ENCODE measurements around the gene ZBTB21.
"Not testable (repeated sequence)": the region's sequence is repeated elsewhere in the genome, so short reads cannot be mapped to it uniquely, and the experiment has no call there.

The ZBTB21 gene

DNA sequence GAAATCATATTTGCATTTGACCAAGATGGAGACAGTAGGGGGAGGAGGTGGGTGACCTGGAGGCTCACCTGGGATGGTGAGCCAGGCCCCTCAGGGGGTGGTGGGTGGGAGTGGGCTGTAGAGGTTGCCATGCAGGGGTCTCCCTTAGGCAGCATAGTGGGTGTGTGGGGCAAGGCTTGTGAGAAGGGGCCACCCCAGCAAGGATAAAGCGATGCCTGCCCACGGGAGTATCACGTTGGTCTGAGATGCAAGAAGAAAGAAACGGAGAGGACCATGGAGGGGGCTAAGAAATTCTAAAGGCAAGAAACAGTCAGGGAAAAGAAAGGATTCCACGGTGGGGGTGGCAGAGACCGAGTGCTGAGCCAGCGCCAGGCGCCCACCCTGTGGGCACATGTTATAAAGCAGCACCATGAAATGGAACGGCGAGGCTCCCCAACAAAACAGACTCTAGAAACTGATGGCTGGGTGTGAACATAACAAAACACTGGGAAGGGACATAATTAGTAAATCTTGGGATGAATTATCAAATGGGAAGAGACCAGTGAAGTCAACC lies 44.6 kb downstream of the ZBTB21 start:
- no peak for DNase-seq

GRCh38 chr21:41965045-41965444 lies 45.1 kb downstream of the ZBTB21 start:
- DNase-seq: no peak

DNA sequence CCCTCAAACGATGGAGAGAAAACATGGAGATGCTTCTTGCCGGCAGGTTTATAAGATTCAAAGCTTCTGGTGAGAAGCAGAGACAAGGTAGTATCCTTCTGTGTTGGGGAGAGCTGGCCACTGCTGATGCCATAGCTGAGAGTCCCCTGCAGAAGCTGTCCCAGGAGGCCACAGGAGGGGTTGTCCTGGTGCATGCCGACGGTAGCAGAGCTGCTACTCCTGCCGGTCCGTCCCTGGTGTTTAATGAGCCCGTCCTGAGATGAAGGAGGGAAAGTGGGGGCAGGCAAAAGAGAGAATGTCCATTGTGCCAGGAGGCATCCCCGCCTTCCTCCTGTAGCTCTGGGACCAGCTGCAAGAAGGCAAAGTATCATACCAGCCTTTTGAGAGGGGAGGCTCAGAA lies 46.0 kb downstream of the ZBTB21 start:
- no peak for DNase-seq

GRCh38 chr21:41962425-41962966 lies 47.7 kb downstream of the ZBTB21 start:
- DNase-seq: no peak

DNA sequence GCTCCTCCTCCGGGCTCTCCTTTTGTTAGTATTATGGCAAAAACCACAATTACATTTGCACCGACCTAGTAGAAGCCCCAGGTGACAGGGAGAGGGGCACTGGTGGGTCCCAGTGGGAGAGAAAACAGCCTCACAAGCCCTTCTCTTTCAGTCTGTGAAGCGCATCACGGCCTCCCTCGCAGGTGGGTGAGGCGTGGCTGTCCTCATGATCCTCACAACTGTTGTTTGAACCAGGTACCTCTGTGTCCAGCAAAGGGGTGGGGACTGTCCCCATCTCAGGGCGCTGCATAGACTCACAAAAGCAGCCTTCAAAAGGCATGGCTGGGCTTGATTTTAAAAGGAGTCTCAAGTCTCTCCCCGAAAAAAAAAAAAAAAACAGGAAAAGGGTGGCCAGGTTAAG lies 48.4 kb downstream of the ZBTB21 start:
- DNase-seq: no peak

DNA sequence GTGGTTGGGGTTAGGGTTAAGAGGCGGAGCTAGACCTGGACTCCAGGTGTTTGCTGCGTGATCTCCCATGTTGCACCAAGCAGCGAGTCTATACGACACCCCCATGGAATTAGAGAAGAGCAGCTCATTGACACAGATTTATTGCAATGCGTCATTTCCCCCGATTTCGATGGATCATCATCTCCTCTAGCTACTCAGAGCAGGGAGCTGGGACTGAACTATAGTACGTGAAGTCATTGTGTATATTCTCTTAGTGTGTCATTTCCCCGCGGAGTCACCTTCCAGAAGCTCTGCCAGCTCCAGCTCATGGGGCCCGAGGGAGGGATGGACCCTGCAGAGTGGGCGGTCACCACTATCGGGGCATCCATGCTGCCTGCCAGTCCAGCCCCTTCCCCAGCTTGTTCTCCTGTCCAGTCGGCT lies 48.9 kb downstream of the ZBTB21 start:
- no peak for DNase-seq

DNA sequence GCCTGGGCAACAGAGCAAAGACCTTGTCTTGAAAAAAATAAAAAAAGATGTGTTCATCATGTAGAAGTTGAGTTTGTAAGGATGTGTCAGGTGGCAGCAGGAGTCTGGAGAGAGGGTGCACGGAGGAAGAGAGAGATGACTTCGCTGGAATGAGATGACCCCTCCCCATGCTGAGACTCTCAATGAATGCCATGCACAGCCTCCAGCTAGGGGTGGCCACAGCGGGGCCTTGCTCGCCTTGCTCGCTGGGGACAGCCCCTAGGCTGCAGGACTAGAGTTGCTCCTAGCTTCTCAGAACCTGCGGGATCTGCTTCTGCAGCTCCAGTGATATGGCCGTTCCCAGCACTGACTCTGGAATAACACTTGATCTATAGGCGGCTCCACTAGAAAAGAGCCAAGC lies 49.8 kb downstream of the ZBTB21 start:
- no peak for DNase-seq

- DNase-seq: not testable (repeated sequence)
These were observed 50.5 kb downstream of the ZBTB21 start for GRCh38 chr21:41959697-41960096.

DNA sequence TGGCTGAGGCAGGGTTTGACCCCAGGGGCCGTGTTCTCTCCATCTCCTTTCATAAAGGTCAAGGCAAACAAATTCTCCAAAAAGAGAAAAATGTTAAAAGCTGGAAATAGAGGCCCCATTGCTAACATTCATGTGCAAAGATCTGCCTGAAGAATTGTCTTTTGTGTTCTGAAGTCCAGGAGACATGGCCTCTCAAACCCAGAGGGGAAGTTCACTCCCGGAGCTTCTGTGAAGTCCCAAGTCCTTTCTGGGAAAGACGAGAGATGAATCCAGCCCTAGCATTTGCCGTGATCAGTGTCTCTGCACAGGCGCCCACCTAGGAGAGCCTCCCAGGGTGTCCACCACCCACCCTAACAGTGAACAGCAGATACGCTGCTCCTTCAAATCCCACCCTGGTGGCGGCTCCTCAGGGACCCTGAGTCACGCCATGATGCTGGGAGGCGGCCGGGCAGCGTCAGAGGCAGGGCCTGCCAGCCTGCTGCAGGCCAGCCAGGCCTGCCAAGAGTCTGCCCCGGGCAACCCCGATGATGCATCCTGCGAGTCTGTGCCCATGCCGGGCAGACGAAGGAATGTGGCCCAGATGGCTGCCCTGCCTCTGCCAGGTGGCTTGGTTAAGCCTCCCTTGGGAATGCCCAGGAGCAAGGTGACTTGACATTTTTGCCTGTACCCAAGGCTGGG lies 51.1 kb downstream of the ZBTB21 start:
- DNase-seq: no peak

GRCh38 chr21:41957991-41958766 lies 52.0 kb downstream of the ZBTB21 start:
- peak; percentile 66 for DNase-seq

DNA sequence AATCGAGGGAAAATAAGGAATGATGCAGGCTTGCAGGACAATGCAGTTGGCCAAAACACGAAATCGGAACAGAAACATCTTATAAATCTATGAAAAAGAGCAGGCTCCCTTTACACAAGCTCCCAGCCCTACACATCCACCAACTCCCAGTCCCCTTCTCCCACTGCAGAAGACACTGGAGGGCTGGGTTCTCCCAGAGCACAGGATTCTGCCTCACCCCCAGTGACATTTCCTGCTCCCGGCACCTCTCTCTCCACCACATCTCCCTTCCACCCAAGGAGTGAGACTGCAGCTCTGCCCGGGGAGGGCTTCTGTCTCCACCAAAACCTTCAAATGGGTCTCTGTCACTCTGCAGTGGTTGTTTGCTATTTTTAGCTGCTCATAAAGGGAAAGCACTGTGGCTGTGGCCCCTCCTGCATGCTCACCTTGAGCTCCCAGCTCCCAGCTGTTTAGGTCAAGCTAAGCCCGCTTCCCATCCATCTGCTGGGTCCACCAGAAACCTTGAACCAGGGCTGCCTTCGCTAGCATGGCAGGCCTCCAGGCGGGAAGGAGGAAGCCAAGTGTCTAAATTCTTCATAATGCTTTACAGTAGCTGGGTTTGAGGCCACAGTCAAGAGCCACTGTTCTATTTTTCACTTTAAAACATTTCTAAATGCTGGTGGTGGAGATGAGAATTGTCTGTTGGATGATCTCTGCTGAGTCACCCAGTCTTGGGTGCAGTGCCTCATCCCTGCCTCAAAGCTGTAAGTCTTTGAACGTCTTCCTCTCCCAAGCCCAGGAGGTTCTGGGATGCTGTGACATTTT lies 53.0 kb downstream of the ZBTB21 start:
- no peak for DNase-seq

DNA sequence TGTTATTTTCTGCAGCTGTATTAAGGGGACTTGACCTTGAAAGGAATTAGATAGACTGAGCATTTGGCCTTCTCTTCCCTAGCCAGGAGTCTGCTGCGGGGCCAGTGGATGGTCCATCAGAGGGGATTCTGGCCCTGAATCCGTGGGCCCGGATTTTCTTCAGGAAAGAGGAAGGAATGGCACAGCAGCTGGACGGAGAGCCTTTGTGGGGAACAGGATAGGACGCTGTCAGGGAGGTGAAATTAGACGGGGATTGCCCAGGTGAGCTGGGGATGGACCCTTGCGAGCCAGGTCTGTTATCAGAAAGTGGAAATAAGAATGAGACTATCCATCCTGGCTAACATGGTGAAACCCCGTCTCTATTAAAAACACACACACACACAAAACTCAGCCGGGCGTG lies 54.6 kb downstream of the ZBTB21 start:
- DNase-seq: no peak

- no peak for DNase-seq
These were observed 55.3 kb downstream of the ZBTB21 start for GRCh38 chr21:41954654-41955499.

DNA sequence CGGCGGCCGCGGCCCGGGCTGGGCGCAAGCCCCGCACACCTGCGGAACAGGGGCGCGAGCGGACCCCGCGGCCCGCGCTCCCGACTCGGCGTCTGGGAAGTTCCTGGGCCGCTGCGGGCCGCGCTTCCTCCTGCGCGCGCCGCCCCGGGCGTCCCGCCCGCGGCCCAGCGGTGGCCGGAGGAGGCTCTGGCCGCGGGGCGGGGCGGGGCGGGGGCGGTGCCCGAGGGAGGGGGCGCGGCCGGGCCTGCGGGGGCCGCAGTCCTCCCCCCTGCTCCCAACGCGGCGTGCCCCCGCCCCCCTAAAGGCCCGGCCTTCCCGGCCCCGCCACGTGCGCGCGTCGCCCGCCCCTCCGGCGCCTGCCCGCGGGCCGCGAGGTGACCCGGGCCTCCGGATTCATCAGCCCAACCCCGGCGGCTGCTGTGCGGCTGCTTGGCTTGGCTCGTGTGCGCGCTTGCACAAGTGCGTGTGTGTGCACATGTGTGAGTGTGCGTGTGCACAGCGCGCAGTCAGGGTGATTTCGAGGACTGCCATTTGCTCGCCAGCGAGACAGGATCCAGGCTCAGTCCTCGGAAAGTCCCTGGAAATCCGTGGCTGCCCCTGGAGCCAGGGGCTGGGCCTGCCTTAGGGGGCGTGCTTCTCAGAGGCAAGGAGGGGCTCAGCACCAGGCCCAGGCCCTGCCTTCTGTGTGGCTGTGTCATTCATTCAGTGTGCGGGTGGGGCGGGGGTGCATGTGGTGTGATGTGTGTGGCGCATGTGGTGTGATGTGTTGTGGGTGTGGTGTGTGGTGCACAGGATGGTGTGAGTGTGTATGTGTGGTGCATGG lies 56.1 kb downstream of the ZBTB21 start, which contains the start of gene C2CD2:
Gene C2CD2 (minus strand): TSS at position 188 of the 823 bp plus-strand sequence. CDS start 370 bp downstream, outside the sequence.
- no peak for DNase-seq

DNA sequence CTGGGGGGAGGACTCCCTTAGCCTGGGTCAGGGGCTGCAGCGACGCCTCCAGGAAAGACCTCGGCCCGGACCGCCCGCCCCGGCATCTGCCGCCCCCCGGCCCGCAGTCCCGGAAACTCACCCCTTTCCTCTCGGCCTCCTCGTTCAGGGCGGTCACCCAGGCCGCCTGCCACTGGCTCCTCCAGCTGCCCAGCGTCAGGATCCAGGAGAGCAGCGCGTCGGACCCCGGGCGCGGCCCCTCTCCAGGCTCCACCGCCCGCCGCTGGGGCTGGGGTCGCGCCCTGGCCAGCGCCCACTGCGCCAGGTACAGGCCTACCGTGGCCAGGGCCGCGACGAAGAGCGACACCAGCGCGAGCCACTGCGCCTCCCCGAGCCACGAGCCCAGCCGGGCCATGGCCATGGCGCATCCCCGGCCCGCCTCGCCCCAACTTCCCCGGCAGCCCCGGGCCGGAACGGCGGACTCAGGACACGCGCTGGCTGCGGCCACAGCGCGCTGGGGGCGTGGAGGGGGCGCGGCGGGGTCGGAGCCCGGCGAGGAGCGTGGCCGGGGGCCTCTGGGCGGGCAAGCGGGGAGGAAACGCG lies 56.8 kb downstream of the ZBTB21 start:
- no peak for DNase-seq

- no peak for DNase-seq
These were observed 57.5 kb downstream of the ZBTB21 start for GRCh38 chr21:41952568-41953248.

DNA sequence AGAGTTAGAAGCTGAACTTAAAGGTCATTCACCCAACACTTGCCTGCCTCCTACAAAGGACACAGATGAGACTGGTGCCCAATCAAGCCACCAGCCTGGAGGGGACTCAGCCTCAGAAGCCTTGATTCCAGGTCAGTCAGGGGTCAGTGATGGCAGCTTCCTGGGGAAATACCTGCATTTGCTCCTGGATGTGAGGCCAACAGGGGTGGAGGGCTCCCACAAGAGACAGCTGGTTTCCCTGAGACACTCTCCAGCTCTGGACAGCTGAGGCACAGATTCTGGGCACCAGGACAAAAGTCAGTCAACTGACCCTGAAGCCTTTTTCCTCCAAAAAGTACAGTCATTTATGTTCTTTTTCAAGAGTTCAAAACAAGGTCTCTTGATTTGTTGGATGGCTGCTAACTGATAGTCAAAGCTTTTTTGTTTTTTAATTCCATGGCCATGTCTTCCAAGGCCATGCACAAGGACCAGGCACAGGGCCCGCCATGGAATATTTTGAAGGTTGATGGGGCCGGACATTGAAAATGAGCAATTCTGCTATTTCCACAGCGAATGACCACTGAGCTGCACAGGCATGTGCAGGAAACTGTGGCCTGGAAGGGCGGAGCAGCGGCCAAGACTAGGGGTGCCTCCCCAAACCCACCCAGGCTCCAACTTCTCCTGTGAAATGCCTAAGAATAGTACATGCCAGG lies 58.1 kb downstream of the ZBTB21 start:
- no peak for DNase-seq

- no peak for DNase-seq
These were observed 59.2 kb downstream of the ZBTB21 start for GRCh38 chr21:41950941-41951351.

DNA sequence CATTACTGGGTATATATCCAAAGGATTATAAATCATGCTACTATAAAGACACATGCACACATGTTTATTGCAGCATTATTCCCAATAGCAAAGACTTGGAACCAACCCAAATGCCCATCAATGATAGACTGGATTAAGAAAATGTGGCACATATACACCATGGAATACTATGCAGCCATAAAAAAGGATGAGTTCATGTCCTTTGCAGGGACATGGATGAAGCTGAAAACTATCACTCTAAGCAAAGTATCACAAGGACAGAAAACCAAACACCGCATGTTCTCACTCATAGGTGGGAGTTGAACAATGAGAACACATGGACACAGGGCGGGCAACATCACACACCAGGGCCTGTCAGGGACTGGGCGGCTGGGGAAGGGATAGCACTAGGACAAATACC lies 60.5 kb downstream of the ZBTB21 start:
- not testable (repeated sequence) for DNase-seq
